SK-N-MC (cell line): ENCODE data around the gene DNAH10.

Source experiments
- EZH2 ChIP-seq: fragments of 200-600 bp; sonication (generic); IDR thresholded peaks from one replicate; pipeline ENCODE4 v1.6.1; 2017; ENCODE audit warnings: antibody characterized with exemption
- POLR2AphosphoS5 ChIP-seq: IDR thresholded peaks from 2 replicates; pipeline ENCODE4 v1.6.1; 2012; ENCODE audit warnings: mild to moderate bottlenecking, low read depth, low read length, borderline replicate concordance

- TF ChIP-seq POLR2AphosphoS5 (no peak), EZH2 (no peak)
Observed at GRCh38 chr12:123928897-123929296, 166.8 kb downstream of the DNAH10 start.
